ENCODE data around the gene FAM222A.

The FAM222A gene

DNA sequence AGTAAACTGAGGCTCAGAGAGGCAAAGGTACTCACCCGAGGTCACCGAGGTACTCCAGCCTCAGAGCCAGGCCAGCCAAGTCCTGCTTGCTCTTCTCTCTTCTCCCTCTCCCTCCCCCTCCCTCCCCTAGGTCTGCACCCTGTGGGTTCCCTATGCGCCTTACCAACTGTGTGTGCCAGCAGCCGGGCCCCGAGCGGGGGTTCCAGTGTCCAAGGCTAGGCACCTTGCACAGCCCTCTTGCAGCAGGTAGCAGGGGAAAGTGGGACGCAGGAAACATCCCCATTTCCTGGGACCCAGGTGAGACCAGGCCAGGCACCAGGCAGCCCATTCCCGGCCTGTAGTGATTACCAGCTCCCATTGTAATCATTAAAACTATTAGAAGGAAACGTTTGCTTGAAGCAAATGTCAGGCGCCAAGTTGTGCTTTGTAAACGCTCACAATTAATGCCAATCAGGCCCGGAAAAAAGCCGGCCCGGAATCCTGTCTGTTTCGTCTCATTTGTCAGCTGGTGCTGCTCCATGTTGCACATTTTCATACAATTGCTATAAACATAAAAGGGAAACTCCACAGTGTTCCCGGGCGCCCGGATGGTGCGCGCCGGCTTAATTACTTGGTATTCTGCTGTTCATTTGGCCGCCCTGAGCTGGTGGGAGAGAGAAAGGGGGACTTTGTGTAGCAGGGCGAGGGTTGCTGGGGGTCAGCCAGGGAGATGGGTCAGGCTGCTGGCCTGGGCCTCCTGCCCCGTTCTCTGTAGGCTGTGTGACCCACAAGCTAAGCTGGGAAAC, 11.9 kb downstream of the FAM222A start:
- DNase-seq (ENCODE audit: low spot score): peak; percentile 92

DNA sequence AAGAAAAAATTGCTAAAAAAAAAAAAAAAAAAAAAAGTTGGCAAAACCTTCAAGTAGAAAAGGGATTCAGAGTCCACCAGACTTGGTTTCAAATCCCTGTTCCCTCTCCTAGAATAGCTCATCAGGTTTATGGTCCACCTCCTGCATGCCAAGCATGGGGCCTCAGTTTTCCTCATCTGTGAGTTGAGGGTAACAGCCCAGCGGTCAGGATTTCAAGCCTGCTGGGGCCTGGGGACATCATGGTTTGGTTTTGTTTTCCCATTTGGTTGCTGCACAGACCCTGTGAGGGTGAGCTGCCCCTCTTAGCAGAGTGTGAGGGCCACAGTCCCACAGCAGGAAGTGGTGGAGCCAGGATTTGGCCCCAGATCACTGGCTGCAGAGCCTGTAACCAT, 12.5 kb downstream of the FAM222A start:
- no peak for DNase-seq (ENCODE audit: low spot score)

DNA sequence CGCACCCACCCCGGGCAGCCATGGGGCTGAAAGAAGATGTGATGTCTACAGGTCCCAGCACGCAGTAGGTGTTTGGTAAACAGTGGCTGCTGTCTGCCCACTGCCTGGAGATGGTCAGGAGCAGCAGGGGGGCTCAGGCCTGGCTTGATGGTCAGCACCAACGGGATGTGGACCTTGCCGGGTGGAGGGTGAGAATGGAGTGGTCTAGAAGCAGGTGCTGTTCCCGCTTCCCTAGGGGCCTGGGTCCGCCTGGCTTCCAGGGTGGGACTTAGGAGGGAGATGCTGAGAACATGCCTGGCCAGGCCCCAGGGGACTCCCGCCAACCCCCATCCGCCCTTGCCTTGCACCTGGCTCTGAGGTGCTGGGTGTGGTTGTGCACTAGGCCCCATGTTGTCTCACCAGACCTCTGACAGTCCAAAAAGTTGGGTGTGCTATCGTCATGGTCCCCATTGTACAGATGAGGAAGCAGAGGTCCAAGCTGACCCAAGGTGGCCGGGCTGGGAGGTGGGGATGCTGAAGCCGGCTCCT, 12.9 kb downstream of the FAM222A start:
- no peak for DNase-seq (ENCODE audit: low spot score)

DNA sequence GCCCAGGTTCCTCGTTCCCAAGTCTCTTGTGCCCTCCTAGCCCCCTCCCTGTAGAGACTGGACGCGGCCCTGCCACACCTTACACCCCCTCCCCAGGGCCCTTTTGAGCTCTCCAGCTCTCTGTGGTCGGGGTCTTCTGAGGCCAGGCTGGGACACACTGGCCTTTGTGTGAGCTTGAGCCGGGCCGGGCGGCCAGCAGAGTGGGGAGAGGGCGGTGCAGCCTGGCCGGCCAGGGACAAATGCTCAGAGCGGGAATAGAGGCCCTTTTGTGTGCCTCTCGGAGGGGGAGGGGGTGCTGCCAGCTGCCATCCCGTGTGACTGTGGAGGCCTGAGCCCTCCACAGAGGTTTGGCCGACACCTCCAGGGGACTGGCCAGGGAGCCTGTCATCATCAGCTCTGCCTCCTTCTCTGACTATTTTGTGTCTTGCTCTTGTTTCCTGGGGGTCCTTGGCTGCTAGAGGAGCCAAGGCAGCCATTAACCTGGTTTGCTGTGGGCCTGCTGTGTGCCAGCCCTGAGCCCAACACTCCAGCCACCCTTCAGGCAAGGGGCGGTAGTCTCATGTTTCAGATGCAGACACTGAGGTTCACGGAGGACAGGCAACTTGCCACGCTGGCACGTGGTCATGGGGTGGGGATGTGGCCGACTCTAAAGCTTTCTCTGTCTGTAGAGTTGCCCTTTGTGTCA, 13.6 kb downstream of the FAM222A start:
- peak; percentile 97 for DNase-seq (ENCODE audit: low spot score)

DNA sequence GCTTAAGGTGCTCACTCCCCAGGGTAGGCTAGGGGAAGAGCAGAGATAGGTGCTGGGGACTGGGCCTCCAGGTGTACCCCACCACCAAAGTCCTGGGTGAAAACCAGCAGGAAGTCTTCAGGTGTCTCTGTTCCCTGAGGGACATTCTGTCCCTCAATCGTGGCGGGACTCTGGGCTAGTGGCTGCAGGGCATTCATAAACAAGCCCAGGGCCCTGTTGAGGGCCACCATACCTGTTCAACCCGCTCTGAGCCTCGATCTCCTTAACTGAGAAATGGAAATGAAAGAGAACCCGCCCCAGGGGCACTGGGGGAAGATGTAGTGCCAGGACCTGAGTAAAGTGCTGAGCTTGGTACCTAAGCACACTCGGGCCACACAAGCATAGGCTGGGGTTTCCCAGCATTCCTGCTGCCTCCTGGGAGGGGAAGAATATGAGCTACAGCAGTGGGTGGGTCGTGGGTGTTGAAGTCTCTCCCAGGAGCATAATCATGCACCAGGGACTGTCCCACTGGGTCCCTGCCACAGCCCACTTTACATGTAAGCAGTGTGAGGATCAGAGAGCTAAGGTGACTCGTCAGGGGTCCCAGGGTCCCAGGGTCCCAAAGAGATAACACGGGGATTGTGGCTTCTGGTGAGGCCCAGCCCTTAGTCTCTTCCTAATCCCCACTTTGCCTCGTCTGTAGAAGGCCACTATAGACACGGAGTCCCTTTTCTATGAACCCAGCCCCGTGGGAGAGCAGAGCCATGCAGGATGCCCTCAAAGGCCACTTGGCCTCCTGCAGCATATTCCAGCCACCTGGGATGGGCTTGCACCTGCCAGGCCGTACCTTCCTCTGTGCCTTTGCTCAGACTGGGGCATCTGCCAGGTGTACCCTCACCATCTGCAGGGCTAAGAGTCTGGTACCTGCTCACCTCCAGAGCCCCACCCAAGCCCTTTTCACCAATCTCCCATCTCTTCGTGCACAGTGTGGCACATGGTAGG, 14.4 kb downstream of the FAM222A start:
- DNase-seq (ENCODE audit: low spot score): no peak

DNA sequence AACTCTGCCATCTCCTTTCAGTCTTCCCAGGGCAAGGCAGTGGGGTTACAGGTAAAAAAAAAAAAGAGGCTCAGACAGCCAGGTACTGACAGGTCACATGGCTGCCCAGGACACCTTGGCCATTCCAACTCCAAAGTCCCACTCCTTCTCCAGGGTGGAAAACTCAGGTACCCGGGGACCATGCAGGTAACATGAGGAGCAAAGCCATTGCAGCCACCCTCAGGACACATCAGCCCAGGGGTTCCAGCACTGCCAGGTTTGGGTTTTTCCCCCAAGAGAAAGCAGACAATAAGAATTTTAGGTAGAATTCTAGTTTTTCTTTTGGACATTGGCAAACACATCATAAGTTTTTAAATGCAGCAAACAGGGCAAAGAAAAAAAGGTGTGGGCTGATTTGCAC, 15.3 kb downstream of the FAM222A start:
- no peak for DNase-seq (ENCODE audit: low spot score)

DNA sequence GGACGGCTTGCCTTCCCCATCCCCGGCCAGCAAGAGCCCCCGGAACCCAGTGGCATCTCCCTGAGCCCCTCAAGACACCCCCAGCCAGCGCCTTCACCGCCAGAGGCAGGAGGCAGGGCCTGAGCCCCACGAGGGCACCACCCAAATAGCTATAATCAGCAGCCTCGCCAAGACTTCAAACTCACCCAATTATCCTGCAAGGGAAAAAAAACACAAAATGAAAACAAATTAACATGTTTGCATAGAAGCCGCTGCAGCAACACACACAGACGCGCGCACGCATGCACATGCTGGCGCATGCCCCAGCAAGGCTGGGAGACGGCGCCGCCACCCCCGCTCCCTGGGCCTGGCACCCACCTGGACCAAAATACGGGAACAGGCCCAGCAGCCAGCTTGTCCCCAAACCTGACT, 15.8 kb downstream of the FAM222A start:
- DNase-seq (ENCODE audit: low spot score): no peak

DNA sequence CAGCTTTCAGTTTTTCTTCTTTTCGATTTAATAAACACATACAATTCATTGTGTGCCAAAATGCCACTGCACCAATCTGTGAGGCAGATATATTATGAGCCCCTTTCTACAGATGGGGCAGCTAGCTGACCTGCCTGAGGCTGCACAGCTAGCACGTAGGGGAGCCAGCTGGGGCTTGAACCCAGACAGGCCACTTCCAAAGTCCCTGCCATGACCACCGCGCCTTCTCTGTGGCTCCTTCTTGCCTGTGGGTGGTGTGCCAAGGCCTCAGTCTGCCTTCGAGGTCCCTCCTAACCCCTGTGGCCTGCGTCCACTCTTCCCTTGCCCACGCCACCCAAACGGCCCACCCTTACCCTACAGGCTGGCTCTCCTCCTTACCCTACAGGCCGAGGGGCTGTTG, 16.2 kb downstream of the FAM222A start:
- no peak for DNase-seq (ENCODE audit: low spot score)

DNA sequence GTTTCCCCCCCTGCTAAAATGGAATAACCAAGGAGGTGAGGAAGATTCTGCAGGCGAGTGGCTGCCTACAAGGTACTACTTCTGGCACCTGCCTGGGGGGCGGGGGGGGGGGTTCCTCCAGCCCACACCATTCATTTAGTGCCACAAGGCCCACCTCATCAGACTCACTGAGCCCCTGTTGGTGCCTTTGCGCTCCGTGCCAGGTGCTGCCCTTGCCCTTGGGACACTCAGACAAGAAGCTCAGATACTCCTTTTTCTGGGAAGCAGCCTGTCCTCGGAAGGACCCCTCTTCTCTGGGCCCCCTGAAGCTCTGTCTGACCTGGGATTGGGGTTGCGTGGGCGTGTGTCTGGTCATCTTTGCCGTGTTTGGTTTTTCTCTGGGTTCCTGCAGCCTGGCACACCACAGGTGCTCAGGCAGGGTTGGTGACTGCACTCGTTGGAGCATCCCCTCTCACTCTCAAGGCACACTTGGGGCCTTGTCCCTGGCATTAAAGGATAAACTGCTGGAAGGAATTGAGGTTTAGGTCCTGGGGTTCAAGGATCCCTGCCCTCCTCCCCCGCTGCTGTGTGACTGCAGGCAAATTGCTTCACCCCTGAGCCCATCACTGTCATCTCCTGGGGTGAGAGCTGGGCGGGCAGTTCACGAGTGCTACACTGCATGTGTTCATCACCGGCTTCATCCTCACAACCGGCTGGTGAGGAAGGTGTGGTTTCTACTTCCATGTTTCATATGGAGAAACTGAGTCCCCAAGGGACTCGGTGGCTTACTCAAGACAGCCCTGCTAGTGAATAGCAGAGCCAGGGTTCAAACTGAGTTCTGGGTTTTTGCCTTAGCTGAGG, 16.9 kb downstream of the FAM222A start:
- no peak for DNase-seq (ENCODE audit: low spot score)

DNA sequence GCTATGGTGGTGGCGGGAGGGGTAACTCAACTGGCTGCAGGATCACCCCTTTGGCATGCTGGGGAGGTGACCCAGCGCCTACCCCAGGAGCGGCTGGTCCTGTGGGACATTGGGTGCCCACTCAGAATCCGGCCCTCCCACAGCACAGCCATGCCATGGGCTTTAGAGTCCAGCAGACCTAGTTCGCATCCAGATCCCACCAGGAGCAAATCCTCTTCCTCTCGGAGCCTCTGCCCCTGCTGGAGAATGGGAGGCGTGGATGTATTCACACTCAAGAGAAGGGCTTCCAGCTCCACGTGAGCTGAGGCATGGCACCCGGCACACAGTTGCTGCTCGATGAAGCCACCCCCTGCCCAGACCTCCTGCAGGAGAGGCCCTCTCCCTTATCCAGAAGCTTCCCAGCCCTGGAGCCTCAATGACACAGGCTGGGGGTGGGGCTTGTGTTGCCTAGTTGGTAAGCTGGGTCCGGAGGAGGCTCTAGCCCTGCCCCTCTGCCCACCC, 17.7 kb downstream of the FAM222A start:
- no peak for DNase-seq (ENCODE audit: low spot score)

DNA sequence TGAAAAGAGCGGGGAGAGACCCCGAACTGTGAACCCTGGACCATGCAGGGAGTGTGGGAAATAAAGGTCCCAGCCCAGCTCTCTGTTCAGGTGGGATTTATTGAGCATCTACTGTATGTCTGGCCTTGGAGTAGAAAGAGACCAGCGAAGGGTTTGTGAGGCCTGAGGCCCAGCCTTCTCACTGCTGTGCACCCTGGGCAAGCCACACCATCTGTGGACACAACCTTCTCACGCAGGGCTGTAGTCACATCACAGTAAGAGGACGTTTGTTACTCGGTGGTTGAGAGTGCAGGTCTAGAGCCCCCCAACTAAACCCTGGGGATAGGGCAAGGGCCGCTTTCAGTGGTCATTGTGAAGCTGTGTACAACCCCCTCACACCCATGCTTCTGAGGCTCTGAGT, 18.2 kb downstream of the FAM222A start:
- DNase-seq (ENCODE audit: low spot score): no peak

DNA sequence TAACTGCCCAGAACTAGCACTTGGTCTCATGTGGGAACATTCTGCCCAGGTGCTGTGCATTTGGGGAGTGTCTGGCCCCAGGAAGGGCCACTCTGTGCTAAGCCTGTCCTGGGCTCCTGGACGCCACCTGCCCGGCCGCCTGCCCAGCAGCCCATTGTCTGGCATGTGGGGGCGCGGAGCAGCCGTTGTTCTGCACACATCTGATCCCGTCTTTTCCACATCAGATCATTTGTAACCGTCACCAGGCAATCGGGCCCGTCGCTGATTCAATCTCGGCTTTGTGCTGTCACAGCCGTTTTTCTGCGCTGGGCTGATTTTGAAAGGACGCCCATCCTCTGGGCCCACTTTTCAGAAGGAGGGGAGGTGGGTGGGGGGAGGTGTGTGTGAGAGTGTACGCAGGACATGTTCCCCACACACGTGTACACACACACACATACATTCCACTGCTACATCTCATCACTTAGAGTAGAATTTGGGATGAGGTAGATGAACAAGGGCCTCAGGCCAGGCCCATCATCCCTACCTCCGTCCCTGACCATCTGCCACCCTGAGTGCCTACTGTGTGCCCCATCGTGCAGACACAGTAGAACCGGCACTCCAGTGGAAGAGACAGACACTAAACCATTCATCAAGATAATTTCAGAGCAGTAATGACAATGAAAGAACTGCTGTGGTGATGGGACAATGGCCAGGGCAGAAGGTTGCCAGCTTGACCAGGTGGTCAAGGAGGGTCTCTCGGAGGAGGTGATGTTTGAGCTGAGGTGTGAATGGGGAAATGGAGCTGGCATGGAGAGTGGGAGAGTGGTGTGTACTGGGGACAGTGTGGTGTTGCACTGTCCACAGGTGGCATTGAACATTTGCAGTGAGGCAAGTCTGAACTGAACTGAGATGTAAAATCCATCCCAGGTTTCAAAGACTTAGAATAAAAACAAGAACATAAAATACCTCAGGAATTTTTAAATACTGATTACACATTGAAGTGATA, 19.0 kb downstream of the FAM222A start:
- DNase-seq (ENCODE audit: low spot score): no peak

DNA sequence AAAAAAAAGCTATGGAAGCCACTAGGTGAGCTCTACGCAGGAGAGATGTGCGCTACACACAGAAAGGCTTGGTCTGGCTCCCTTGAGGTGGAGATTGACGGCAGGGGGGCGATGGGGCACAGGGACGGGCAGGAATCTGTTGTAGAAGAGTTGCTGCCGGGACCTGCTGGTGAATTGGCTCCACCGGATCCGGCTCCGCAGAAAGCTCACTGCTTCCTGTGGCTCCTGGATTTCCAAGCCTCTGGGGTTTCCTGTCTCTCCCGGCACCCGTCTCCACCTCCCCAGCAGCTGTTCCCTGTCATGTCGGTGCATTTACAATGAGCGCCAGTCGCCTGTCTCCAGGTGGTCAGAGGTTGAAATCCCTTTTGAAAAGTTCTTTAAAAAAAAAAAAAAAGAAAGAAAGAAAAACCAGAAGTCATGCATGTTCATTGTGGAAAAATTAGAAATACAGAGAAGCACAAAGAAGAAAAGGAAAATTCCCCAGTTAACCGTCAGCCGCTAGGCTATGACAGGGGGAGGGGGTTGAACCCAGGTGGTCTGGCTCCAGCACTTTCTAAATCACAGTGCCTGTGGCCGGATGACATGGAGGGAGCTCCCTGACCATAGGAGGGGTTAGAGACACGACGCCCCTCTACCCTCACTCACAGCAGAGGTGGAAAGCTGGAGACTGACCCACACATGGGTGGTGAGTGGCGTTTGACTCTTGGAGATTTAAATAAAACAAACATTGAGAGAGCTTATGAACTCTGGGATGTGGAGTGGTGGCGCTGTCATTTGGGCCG, 20.8 kb downstream of the FAM222A start:
- DNase-seq (ENCODE audit: low spot score): no peak

DNA sequence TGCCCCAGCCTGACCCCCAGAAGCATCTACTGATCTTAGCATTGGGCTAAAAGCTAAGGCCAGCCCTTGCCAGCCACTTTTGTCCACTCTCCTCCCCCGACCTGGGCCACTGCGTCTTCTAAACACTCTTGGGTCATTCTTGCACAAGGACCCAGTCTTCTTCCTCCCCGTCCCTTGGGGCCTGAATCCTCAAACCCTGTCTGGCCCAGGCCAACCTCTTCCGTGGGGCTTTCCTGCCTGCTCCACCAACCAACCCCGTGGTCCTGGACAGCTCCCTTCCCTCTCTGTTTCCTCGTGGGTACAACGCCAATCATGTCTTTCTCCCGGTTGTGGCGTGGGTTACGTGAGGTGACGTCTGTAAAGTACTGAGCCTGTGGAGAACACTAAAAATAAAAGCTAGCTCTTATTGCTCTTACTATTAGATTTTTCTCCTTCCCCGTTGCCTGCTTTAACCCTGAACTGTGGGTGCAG, 21.5 kb downstream of the FAM222A start:
- no peak for DNase-seq (ENCODE audit: low spot score)

DNA sequence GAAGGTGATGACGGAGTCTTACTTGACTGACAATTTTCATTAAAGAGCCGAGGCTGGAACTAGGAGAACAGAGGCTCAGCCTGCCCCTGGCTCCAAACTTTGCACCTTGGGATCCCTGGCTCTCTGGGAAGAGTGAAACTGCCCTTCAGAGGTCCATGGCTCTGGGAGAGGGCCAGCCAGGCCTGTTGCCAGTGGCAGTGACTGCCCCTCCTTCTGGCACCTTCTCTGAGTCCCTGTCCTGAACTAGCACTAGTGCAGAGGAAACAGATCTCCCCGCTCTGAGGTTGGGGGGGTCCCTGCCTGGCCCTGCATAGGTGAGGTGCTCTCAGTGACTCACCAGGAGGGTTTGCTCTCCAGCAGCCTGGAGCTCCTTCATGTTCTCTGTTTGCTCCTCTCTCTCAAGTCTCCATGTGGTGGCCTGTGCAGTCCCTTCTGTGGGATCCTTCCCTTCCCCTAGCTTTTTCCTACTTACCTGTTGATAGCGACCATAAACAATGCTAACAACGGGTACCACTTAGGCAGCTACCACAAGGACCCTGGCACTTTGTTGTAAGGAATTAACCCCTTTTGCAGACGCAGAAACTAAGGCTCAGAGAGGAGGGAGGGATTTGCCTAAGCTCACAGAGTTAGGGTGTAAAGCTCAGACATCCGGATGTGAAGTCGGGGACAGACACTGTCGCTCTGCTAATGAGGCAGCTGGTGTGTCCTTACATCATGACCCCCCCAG, 22.4 kb downstream of the FAM222A start:
- no peak for DNase-seq (ENCODE audit: low spot score)

DNA sequence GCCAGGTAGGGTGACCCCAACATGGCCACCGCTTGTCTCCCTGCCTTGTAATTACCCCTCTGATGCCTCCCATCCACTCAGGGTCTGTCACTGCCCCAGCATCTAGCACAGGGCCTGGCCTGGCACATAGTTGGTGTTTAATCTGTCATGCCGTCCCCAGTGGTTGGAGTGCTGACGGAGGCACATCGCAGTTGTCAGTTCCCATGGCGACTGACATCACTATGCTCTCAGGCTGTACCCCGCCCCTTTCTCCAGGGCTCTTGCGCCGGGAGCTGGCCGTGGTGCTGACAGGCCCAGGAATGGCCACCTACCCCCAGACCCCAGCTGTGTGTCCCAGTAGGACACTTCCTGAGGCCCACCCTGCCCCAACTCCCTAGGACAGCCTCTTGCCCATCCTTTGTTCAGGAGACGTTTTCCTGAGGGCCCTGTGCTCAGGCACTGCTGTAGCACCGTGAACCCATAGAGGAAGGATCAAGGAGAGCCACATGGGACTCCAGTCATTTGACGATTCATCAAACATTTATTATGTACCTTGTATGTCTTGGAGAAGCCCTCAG, 23.0 kb downstream of the FAM222A start:
- peak; percentile 43 for DNase-seq (ENCODE audit: low spot score)

DNA sequence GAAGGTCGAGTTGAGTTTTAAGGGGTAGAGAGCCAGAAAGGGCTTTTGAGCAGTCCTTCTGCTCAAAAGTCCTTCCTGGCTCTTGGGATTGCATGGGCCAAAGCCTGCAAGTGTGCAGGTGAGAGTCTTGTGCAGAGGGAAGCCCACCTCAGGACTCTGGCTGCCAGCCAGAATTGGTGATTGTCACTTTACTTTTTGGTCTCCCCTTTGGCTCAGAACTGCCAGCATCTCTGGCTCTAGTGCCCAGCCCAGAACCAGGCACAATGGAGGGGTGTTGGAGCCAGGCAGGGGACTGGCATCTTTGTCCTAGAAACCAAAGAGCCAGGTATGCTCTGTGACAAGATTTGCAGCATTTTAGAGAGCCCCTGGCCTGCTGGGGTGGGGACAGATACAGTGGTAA, 23.5 kb downstream of the FAM222A start:
- DNase-seq (ENCODE audit: low spot score): no peak

DNA sequence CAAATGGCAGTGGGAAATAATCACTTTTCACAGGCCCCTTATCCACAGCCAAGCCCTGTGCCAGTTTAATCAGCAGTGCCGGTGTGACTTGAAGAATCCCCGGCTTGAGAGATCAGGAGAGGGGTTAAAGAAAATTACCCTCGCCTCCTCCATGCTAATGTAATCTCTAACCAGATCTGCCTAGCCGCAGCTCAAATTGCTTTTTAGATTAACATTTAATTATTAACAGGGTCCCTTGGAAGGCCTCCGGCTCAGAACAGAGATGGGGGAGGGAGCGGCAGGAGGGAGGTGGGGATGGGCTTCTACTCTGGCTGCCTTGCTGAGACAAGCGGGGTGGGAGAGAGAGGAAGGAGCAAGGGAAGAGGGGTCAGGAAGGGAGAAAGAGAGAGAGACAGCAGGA, 24.0 kb downstream of the FAM222A start:
- DNase-seq (ENCODE audit: low spot score): no peak

All from Ammon's horn (tissue), 1 donor.